IMR-90 (cell line): ENCODE data around the gene VSTM2A. TPM values are rescaled to one million over a fixed set of nuclear protein-coding genes. Genes with fewer than 3 reads are reported as not detected.

Experiments
- ATAC-seq: fragments of 200-7000 bp; cut with Tn5 transposase; 2 replicates; pipeline ENCODE4 v1.9.1; 2020; ENCODE audit warnings: low read depth, mild to moderate bottlenecking, moderate library complexity
- BruUV-seq: library from RNA; stranded (reverse); fragments of 400-500 nt; replicated peaks from 2 replicates; lab custom pipeline; 2021; lab: Mats Ljungman, UMichigan
- CTCF ChIA-PET: fragments of 300-600 bp; formaldehyde crosslinking; extraction: SDS; loops from one replicate; lab custom pipeline; 2021; ENCODE audit warnings: antibody characterized with exemption; lab: Yijun Ruan, JAX
- POLR2A ChIA-PET: fragments of 300-600 bp; sonication (Branson Sonifier 250); formaldehyde crosslinking; loops from one replicate; lab custom pipeline; 2022; ENCODE audit warnings: antibody characterized with exemption; ENCODE audit not compliant: unreplicated experiment; lab: Charles Lee
- DNase-seq: peaks from one replicate; pipeline ENCODE4 v3.0.0; 2013
- H2AFZ ChIP-seq: replicated peaks from 2 replicates; pipeline ENCODE3; 2013; ENCODE audit warnings: low read length, mild to moderate bottlenecking; ENCODE audit not compliant: poor library complexity
- H2AK5ac ChIP-seq: 2 replicates; pipeline ENCODE4 v1.6.1; 2013; ENCODE audit warnings: low read depth, low read length, inconsistent platforms
- H2AK9ac ChIP-seq: replicated peaks from 2 replicates; pipeline ENCODE3; 2013; ENCODE audit warnings: mild to moderate bottlenecking, low read depth, low read length, moderate library complexity; ENCODE audit not compliant: poor library complexity
- H2BK120ac ChIP-seq: 2 replicates; pipeline ENCODE4 v1.6.1; 2013; ENCODE audit warnings: low read depth, low read length, inconsistent platforms
- H2BK15ac ChIP-seq: 3 replicates; pipeline ENCODE4 v1.6.1; 2013; ENCODE audit warnings: low read depth, low read length, inconsistent platforms
- H2BK20ac ChIP-seq: 2 replicates; pipeline ENCODE4 v1.6.1; 2013; ENCODE audit warnings: low read depth, mild to moderate bottlenecking, inconsistent platforms, low read length, moderate library complexity
- H2BK5ac ChIP-seq: 2 replicates; pipeline ENCODE4 v1.6.1; 2013; ENCODE audit warnings: mild to moderate bottlenecking, low read depth, low read length, inconsistent platforms; ENCODE audit not compliant: poor library complexity, severe bottlenecking
- H3K14ac ChIP-seq: replicated peaks from 2 replicates; pipeline ENCODE4 v1.6.1; 2013; ENCODE audit warnings: low read depth, low read length, inconsistent platforms
- H3K18ac ChIP-seq: 2 replicates; pipeline ENCODE4 v1.6.1; 2013; ENCODE audit warnings: low read depth, low read length, control low read depth
- H3K23ac ChIP-seq: 2 replicates; pipeline ENCODE4 v1.6.1; 2013; ENCODE audit warnings: low read depth, low read length, inconsistent platforms
- H3K27ac ChIP-seq: 2 replicates; pipeline ENCODE4 v1.5.1; 2013; ENCODE audit warnings: mild to moderate bottlenecking, control low read depth, low read length; ENCODE audit not compliant: insufficient read depth
- H3K27me3 ChIP-seq: 2 replicates; pipeline ENCODE4 v1.6.1; 2013; ENCODE audit warnings: low read length; ENCODE audit not compliant: control insufficient read depth, insufficient read depth
- H3K36me3 ChIP-seq: 2 replicates; pipeline ENCODE4 v1.6.1; 2013; ENCODE audit warnings: low read length, mixed read lengths; ENCODE audit not compliant: control insufficient read depth, insufficient read depth
- H3K4ac ChIP-seq: 2 replicates; pipeline ENCODE4 v1.6.1; 2013; ENCODE audit warnings: low read depth, low read length, inconsistent platforms
- H3K4me1 ChIP-seq: 2 replicates; pipeline ENCODE4 v1.6.1; 2013; ENCODE audit warnings: low read length, mixed read lengths; ENCODE audit not compliant: control insufficient read depth, insufficient read depth
- H3K4me2 ChIP-seq: 2 replicates; pipeline ENCODE4 v1.6.1; 2013; ENCODE audit warnings: low read depth, mild to moderate bottlenecking, control low read depth, low read length, moderate library complexity
- H3K4me3 ChIP-seq: 2 replicates; pipeline ENCODE4 v1.5.1; 2013; ENCODE audit warnings: low read depth, mild to moderate bottlenecking, control low read depth, low read length, moderate library complexity; ENCODE audit not compliant: insufficient read depth
- H3K56ac ChIP-seq: 2 replicates; pipeline ENCODE4 v1.6.1; 2013; ENCODE audit warnings: low read length, inconsistent platforms; ENCODE audit not compliant: insufficient read depth; ENCODE audit errors: extremely low read depth
- H3K79me1 ChIP-seq, 2 experiments: 2 replicates each; pipeline ENCODE4 v1.6.1; 2013; ENCODE audit warnings: low read length in 2 of 2, inconsistent platforms in 1 of 2, low read depth in 1 of 2
- H3K9ac ChIP-seq: 2 replicates; pipeline ENCODE4 v1.6.1; 2013; ENCODE audit warnings: low read depth, low read length, control low read depth
- H3K9me1 ChIP-seq: 2 replicates; pipeline ENCODE4 v1.6.1; 2013; ENCODE audit warnings: low read length, inconsistent platforms; ENCODE audit not compliant: insufficient read depth
- H3K9me3 ChIP-seq: 2 replicates; pipeline ENCODE4 v1.6.1; 2013; ENCODE audit warnings: low read length; ENCODE audit not compliant: control insufficient read depth, insufficient read depth
- H4K20me1 ChIP-seq: 2 replicates; pipeline ENCODE4 v1.6.1; 2013; ENCODE audit warnings: low read length, inconsistent platforms; ENCODE audit not compliant: insufficient read depth
- H4K5ac ChIP-seq: 2 replicates; pipeline ENCODE4 v1.6.1; 2013; ENCODE audit warnings: mild to moderate bottlenecking, low read depth, low read length, control low read depth
- H4K8ac ChIP-seq, 2 experiments: 2 replicates each; pipeline ENCODE4 v1.6.1; 2013; ENCODE audit warnings: low read depth in 2 of 2, low read length in 2 of 2, control low read depth in 1 of 2, inconsistent platforms in 1 of 2
- H4K91ac ChIP-seq: 2 replicates; pipeline ENCODE4 v1.6.1; 2013; ENCODE audit warnings: low read depth, low read length, inconsistent platforms; ENCODE audit not compliant: insufficient read depth
- BHLHE40 ChIP-seq: fragments of 150-350 bp; IDR thresholded peaks from 2 replicates; pipeline ENCODE4 v1.6.1; 2016; ENCODE audit warnings: mild to moderate bottlenecking, low read depth, low read length
- CEBPB ChIP-seq: IDR thresholded peaks from 2 replicates; pipeline ENCODE4 v1.6.1; 2012; ENCODE audit warnings: low read depth, low read length, improper control_type of control experiment
- CHD1 ChIP-seq: IDR thresholded peaks from 2 replicates; pipeline ENCODE4 v1.6.1; 2012; ENCODE audit warnings: low read depth, low read length, improper control_type of control experiment
- FOS ChIP-seq: fragments of 150-350 bp; IDR thresholded peaks from 2 replicates; pipeline ENCODE4 v1.6.1; 2016; ENCODE audit warnings: low read depth, low read length
- MAFK ChIP-seq: IDR thresholded peaks from 2 replicates; pipeline ENCODE4 v1.6.1; 2012; ENCODE audit warnings: low read depth, low read length, improper control_type of control experiment
- MXI1 ChIP-seq: IDR thresholded peaks from 2 replicates; pipeline ENCODE4 v1.6.1; 2012; ENCODE audit warnings: low read depth, mild to moderate bottlenecking, low read length, moderate library complexity, borderline replicate concordance
- POLR2A ChIP-seq: IDR thresholded peaks from 2 replicates; pipeline ENCODE4 v1.6.1; 2012; ENCODE audit warnings: mild to moderate bottlenecking, low read depth, low read length
- RAD21 ChIP-seq: IDR thresholded peaks from 2 replicates; pipeline ENCODE4 v1.6.1; 2012; ENCODE audit warnings: low read length, improper control_type of control experiment
- RCOR1 ChIP-seq: IDR thresholded peaks from 2 replicates; pipeline ENCODE4 v1.6.1; 2012; ENCODE audit warnings: mild to moderate bottlenecking, low read length, improper control_type of control experiment; ENCODE audit not compliant: insufficient replicate concordance
- RFX5 ChIP-seq: IDR thresholded peaks from 2 replicates; pipeline ENCODE4 v1.8.0; 2012; ENCODE audit warnings: low read depth, mild to moderate bottlenecking, low read length, moderate library complexity
- WGBS, 2 experiments: methylation state at CpG; one replicate each; pipeline versions ENCODE4 v1.1.5 to v1.1.7; 2013; ENCODE audit warnings: missing lambda C conversion rate in 2 of 2; ENCODE audit not compliant: insufficient read length in 1 of 2; ENCODE audit errors: extremely low coverage in 2 of 2; 5-methylcytosine and 5-hydroxymethylcytosine counted together
- dilution Hi-C: fragments of 300-500 bp; cut with HindIII; formaldehyde crosslinking; loops from one replicate; pipeline ENCODE4 v1.14.3; 2018; ENCODE audit warnings: low sequenced_read_pairs; ENCODE audit not compliant: unreplicated experiment
- in situ Hi-C: fragments of 300-500 bp; cut with MboI; formaldehyde crosslinking; loops from 3 replicates; pipeline ENCODE4 v1.14.3; 2019; ENCODE audit warnings: low sequenced_read_pairs, inconsistent platforms, mixed read lengths
- intact Hi-C: fragments of 100-400 bp; cut with micrococcal nuclease; formaldehyde crosslinking; loops from 2 replicates; pipeline ENCODE4 v1.10.0; 2022
- polyA plus RNA-seq, 3 experiments: library from polyadenylated mRNA; depleted of rRNA; stranded (reverse); fragments of >200 nt; gene quantifications; 2 replicates each; pipeline ENCODE4 v1.2.3, GENCODE V29; 2012; ENCODE audit warnings: low replicate concordance in 1 of 3
- total RNA-seq: library from RNA; depleted of rRNA; stranded (reverse); fragments of >200 nt; gene quantifications from 2 replicates; pipeline ENCODE4 v1.2.3, GENCODE V29; 2012
- TF ChIP-seq, protein P1 (sequence below): fragments of 150-350 bp; IDR thresholded peaks from 2 replicates; pipeline ENCODE4 v1.6.1; 2016; ENCODE audit warnings: low read depth, mild to moderate bottlenecking, low read length, moderate library complexity, borderline replicate concordance
- TF ChIP-seq, protein P2 (sequence below): conservative IDR thresholded peaks from 2 replicates; pipeline ENCODE4 v1.5.1; 2012; ENCODE audit warnings: mild to moderate bottlenecking, low read depth, low read length, improper control_type of control experiment
- TF ChIP-seq, protein P3 (sequence below): fragments of 150-350 bp; IDR thresholded peaks from 2 replicates; pipeline ENCODE4 v1.6.1; 2017; ENCODE audit warnings: mild to moderate bottlenecking, antibody characterized with exemption, low read length, low read depth

VSTM2A gene
- total and polyA plus RNA-seq, 2 of the 4 experiments (the other 2 are of a cell fraction): not detected

DNA sequence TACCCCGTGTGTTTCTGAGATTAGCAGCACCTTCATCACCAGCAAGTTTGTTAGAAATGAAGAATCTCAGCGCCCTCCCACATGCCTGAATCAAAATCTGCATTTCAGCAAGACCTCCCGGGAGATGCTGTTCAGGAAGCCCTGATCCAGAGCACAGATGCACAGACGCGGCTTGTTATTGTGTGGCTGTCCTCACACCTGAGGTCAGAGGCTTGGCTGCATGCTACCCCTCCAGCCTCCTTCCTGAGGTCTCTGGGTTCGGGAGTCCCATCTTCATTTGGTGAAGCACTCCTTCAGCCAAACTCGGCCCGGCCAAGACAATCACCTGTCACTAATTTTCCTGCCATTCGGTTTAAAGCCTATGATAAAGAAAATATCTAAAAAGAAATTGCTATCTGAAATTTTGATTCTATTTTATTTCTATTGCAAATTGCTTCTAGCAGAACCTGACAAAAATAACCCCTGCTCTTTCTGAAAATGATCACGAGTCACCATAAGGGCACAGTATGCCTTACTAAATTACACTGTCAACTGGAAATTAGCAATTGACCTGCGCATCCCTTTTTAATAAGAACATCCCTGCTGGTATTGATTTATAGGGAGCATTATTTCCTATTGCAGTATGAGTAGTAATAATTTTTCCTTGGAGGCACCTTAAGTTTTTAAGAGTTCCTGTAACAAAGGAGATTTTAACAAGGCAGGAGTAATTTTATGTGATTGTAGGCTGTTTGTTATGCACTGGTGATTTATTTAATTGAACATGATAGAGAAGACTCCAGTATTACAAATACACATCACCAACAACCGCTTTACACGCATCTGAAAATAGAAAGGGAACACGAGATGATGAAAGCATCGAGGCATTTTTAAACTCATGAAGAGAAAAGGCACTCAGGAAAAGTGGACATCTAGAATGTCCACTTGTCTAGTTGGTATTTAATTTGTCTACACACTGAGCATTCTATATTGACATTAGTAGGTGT is 49.5 kb downstream of the VSTM2A start (continued):
- TF ChIP-seq BHLHE40: no peak

DNA sequence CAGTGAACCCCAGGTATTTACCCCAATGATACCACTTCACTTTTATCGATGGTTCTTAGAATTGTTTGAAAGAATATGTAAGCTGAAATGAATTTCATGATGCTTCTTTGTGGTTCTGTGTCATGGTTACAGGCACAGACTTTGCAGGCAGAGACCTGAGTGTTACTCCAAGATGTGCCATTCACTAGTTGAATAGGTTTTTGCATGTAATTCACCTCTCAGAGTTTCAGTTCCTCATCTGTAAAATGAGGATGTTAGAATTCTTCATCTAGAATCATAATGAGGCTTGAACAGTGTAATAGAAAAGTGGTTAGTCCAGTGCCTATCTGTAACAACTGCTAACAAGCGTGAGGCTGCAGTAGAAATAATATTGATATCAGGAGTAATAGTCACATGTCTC is 54.6 kb downstream of the VSTM2A start:
- H2BK20ac ChIP-seq: no peak overlapping the region
- no peak overlapping the region for H3K23ac ChIP-seq
- no peak overlapping the region for H2BK120ac ChIP-seq
- no peak overlapping the region for H3K27ac ChIP-seq
- no peaks in the 10 kb centered on the region for H3K36me3 ChIP-seq
- ATAC-seq (no peak), DNase-seq (no peak)
- BruUV-seq: no TSS peak
- H4K20me1 ChIP-seq: no peaks in the 10 kb centered on the region
- H4K8ac ChIP-seq: no peak overlapping the region
- no peak overlapping the region for H3K4me2 ChIP-seq
- H3K4ac ChIP-seq: no peak overlapping the region
- H3K27me3 ChIP-seq: no peaks in the 10 kb centered on the region
- no peak overlapping the region for H2BK5ac ChIP-seq
- no peak overlapping the region for H2AK5ac ChIP-seq
- H3K18ac ChIP-seq: no peak overlapping the region
- H3K14ac ChIP-seq: no peak overlapping the region
- no peak overlapping the region for H3K56ac ChIP-seq
- no CpG with 5 or more reads among the region's 2 CpGs for WGBS, 2 experiments
- no peak overlapping the region for H4K91ac ChIP-seq
- in situ Hi-C loops: no loop called here
- no peaks in the 10 kb centered on the region for H3K9me1 ChIP-seq
- no peak overlapping the region for H2AK9ac ChIP-seq
- ChIA-PET CTCF (no interaction called here), POLR2A (no interaction called here)
- H3K9me3 ChIP-seq: no peaks in the 10 kb centered on the region
- H3K4me3 ChIP-seq: no peak overlapping the region
- no peak overlapping the region for H2BK15ac ChIP-seq
- H2AFZ ChIP-seq: no peak overlapping the region
- no peaks in the 10 kb centered on the region for H3K79me1 ChIP-seq
- H3K9ac ChIP-seq: no peak overlapping the region
- H3K4me1 ChIP-seq: no peaks in the 10 kb centered on the region
- no peak overlapping the region for H4K5ac ChIP-seq
- dilution Hi-C loops: no loop called here
- intact Hi-C loops: no loop called here
- TF ChIP-seq, protein P1, sequence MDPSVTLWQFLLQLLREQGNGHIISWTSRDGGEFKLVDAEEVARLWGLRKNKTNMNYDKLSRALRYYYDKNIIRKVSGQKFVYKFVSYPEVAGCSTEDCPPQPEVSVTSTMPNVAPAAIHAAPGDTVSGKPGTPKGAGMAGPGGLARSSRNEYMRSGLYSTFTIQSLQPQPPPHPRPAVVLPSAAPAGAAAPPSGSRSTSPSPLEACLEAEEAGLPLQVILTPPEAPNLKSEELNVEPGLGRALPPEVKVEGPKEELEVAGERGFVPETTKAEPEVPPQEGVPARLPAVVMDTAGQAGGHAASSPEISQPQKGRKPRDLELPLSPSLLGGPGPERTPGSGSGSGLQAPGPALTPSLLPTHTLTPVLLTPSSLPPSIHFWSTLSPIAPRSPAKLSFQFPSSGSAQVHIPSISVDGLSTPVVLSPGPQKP: no peak
- TF ChIP-seq CHD1 (no peak), FOS (no peak), RAD21 (no peak), MXI1 (no peak), MAFK (no peak), RCOR1 (no peak), RFX5 (no peak), BHLHE40 (no peak), CEBPB (no peak), POLR2A (no peak)
- TF ChIP-seq, protein P2, sequence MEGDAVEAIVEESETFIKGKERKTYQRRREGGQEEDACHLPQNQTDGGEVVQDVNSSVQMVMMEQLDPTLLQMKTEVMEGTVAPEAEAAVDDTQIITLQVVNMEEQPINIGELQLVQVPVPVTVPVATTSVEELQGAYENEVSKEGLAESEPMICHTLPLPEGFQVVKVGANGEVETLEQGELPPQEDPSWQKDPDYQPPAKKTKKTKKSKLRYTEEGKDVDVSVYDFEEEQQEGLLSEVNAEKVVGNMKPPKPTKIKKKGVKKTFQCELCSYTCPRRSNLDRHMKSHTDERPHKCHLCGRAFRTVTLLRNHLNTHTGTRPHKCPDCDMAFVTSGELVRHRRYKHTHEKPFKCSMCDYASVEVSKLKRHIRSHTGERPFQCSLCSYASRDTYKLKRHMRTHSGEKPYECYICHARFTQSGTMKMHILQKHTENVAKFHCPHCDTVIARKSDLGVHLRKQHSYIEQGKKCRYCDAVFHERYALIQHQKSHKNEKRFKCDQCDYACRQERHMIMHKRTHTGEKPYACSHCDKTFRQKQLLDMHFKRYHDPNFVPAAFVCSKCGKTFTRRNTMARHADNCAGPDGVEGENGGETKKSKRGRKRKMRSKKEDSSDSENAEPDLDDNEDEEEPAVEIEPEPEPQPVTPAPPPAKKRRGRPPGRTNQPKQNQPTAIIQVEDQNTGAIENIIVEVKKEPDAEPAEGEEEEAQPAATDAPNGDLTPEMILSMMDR: no peak
- TF ChIP-seq, protein P3, sequence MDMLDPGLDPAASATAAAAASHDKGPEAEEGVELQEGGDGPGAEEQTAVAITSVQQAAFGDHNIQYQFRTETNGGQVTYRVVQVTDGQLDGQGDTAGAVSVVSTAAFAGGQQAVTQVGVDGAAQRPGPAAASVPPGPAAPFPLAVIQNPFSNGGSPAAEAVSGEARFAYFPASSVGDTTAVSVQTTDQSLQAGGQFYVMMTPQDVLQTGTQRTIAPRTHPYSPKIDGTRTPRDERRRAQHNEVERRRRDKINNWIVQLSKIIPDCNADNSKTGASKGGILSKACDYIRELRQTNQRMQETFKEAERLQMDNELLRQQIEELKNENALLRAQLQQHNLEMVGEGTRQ: no peak
